ENCODE results near the gene BCL7A. TPM values are rescaled to one million over a fixed set of nuclear protein-coding genes. Genes with fewer than 3 reads are reported as not detected.

Gene BCL7A
- total and polyA plus RNA-seq, 10 of the 15 experiments (the other 5 are each of a cell fraction or from before 2014, with no cell fraction given): 0.37 to 17.2 (median 11.7) TPM

- FAIRE-seq (no peak), DNase-seq (ENCODE audit: low read depth, low spot score) (no peak), ATAC-seq (peak; percentile 28)
- peak overlapping the region; percentile 39 for H3K9ac ChIP-seq (ENCODE audit: control insufficient read depth, insufficient read depth, low read length)
- in situ Hi-C loops (cut with MboI) (no loop called here), intact Hi-C loops (cut with micrococcal nuclease; ENCODE audit: unreplicated experiment) (no loop called here)
- H3K4me3 ChIP-seq: peak overlapping the region; percentile 65; the same call in 1 of the 2 replicates
- no peaks in the 10 kb centered on the region; the same call in 1 of the 2 replicates for H4K20me1 ChIP-seq (ENCODE audit: control insufficient read depth, insufficient read depth)
- CTCF ChIA-PET: interaction anchor here (0.5 to 1.7 kb wide), 4 partner anchors 27 to 129 kb away, joined by 3 to 4 read pairs (median 4); no protein-coding TSS in a partner anchor
- no TSS peak for BruUV-seq (replicated peaks)
- H3K36me3 ChIP-seq (ENCODE audit: control insufficient read depth in 2 of 2, insufficient read depth in 2 of 2, low read length in 1 of 2): no peaks in the 10 kb centered on the region
- peaks cover 4 to 17% of the 10 kb centered on the region in 2 experiments for H3K27me3 ChIP-seq (replicated peaks in 1 of 2; ENCODE audit: control insufficient read depth in 2 of 2, insufficient read depth in 2 of 2, low read length in 1 of 2)
- POLR2A ChIA-PET: interaction anchor here (0.6 to 2.6 kb wide), 2 partner anchors 32 to 51 kb away, joined by 5 to 9 read pairs; no protein-coding TSS in a partner anchor
- peaks cover 2% of the 10 kb centered on the region for H3K9me3 ChIP-seq (replicated peaks; ENCODE audit: control insufficient read depth, insufficient read depth, low read length)
- TF ChIP-seq RUNX3 (IDR thresholded peaks at IDR 0.05; ENCODE audit: low read length): peak; percentile 19; the same call in 1 of the 2 replicates
- peak; percentile 49; the same call in 1 of the 2 replicates for TF ChIP-seq NFYB (IDR thresholded peaks at IDR 0.05; ENCODE audit: insufficient read depth, low read depth, low read length)
- 0 out of 2 replicates have a peak, but pooled peaks have one; percentile 11 for TF ChIP-seq TCF12 (IDR thresholded peaks at IDR 0.05; ENCODE audit: low read depth, low read length)
- TF ChIP-seq SIN3A (IDR thresholded peaks at IDR 0.05; ENCODE audit: low read depth, low read length): peak; percentile 53; the same call in 1 of the 2 replicates
- no peak for TF ChIP-seq MYB (IDR thresholded peaks at IDR 0.05; ENCODE audit: borderline replicate concordance, low read depth, low read length)
- TF ChIP-seq YY1 (IDR thresholded peaks at IDR 0.05; ENCODE audit: low read depth, low read length): peak; percentile 81
- no peak for TF ChIP-seq NBN (IDR thresholded peaks at IDR 0.05)
- peak; percentile 22 for TF ChIP-seq RELA (IDR thresholded peaks at IDR 0.05; ENCODE audit: borderline replicate concordance, partially characterized antibody)
- TF ChIP-seq IKZF1 (conservative IDR thresholded peaks at IDR 0.05): 0 out of 2 replicates have a peak, but pooled peaks have one; percentile 18
- RAD21 ChIA-PET (ENCODE audit: unreplicated experiment): interaction anchor here (0.6 to 2.1 kb wide), 3 partner anchors 31 to 105 kb away, joined by 3 to 8 read pairs (median 7); partner anchors contain the start of gene CFAP251
- peak overlapping the region; percentile 29; the same call in 1 of the 2 replicates for H2AFZ ChIP-seq (ENCODE audit: control insufficient read depth, low read depth, low read length)
- no peaks in the 10 kb centered on the region for H3K79me2 ChIP-seq (ENCODE audit: control insufficient read depth, insufficient read depth, low read length)
- SMC1A ChIA-PET (ENCODE audit: uncharacterized antibody, unreplicated experiment): interaction anchor here (1.5 kb wide), 1 partner anchor 32 kb away, joined by 6 read pairs; no protein-coding TSS in a partner anchor
- 0 out of 2 replicates have a peak overlapping the region, but pooled peaks have one; percentile 1 for H3K27ac ChIP-seq (ENCODE audit: control insufficient read depth, insufficient read depth)
- H3K4me1 ChIP-seq (ENCODE audit: control insufficient read depth, insufficient read depth, low read length): peaks cover 24% of the 10 kb centered on the region
- H3K4me2 ChIP-seq (ENCODE audit: control insufficient read depth, insufficient read depth): peak overlapping the region; percentile 64
- WGBS (ENCODE audit: insufficient coverage, insufficient replicate concordance, low lambda C conversion rate, missing lambda C conversion rate): 8% methylated on average over 43 of the region's 43 CpGs
Measured at GRCh38 chr12:122023339-122024131, 1.9 kb downstream of the BCL7A start.

Data from GM12878 (cell line).